ENCODE measurements around the gene LRMDA. TPM values are rescaled to one million over a fixed set of nuclear protein-coding genes. Genes with fewer than 3 reads are reported as not detected.

Gene LRMDA
- total RNA-seq, 3 donors from 2014 or later (not counting 1 experiment from before 2014, with no cell fraction given): 1.4 to 2.4 (median 2.1) TPM

- intact Hi-C loops (cut with micrococcal nuclease): no loop called here
- no peak overlapping the region for H3K27ac Mint-ChIP-seq
- peaks cover 4 to 11% of the 10 kb centered on the region in 2 donors for H3K27me3 Mint-ChIP-seq (ENCODE audit: low read depth in 2 of 2)
- H3K27ac ChIP-seq (ENCODE audit: low read length): no peak overlapping the region
- no peaks in the 10 kb centered on the region for H3K4me1 Mint-ChIP-seq
- no peak for TF ChIP-seq CTCF (IDR thresholded peaks at IDR 0.05)
- H3K9me3 ChIP-seq (ENCODE audit: control insufficient read depth, insufficient read depth, low read length): no peaks in the 10 kb centered on the region
- DNase-seq: no peak
- no peak overlapping the region for H3K4me3 ChIP-seq (ENCODE audit: low read length)
- H3K4me1 ChIP-seq (ENCODE audit: control insufficient read depth, insufficient read depth, low read length): no peaks in the 10 kb centered on the region
- no peaks in the 10 kb centered on the region for H3K9me3 Mint-ChIP-seq
- H3K4me3 Mint-ChIP-seq: no peak overlapping the region
- no peak for ATAC-seq
- 100% methylated on average over 2 of the region's 2 CpGs for WGBS (ENCODE audit: insufficient coverage)
- no peaks in the 10 kb centered on the region for H3K36me3 ChIP-seq (ENCODE audit: control insufficient read depth, insufficient read depth, low read length)
- no peaks in the 10 kb centered on the region for H3K36me3 Mint-ChIP-seq
- no peaks in the 10 kb centered on the region for H3K27me3 ChIP-seq (ENCODE audit: control insufficient read depth, insufficient read depth, low read length)
Measured at GRCh38 chr10:76129213-76129612, 697.8 kb downstream of the LRMDA start.

- no peak for DNase-seq
- no peak for TF ChIP-seq CTCF (IDR thresholded peaks at IDR 0.05)
- Mint-ChIP-seq H3K9me3 (no peaks in the 10 kb centered on the region), H3K27me3 (ENCODE audit: low read depth in 2 of 2) (peaks cover 4 to 11% of the 10 kb centered on the region in 2 donors), H3K4me3 (no peak overlapping the region), H3K36me3 (no peaks in the 10 kb centered on the region), H3K4me1 (no peaks in the 10 kb centered on the region), H3K27ac (no peak overlapping the region)
- Histone ChIP-seq H3K9me3 (ENCODE audit: control insufficient read depth, insufficient read depth, low read length) (no peaks in the 10 kb centered on the region), H3K4me1 (ENCODE audit: control insufficient read depth, insufficient read depth, low read length) (no peaks in the 10 kb centered on the region), H3K36me3 (ENCODE audit: control insufficient read depth, insufficient read depth, low read length) (no peaks in the 10 kb centered on the region), H3K27me3 (ENCODE audit: control insufficient read depth, insufficient read depth, low read length) (no peaks in the 10 kb centered on the region), H3K27ac (ENCODE audit: low read length) (no peak overlapping the region), H3K4me3 (ENCODE audit: low read length) (no peak overlapping the region)
- intact Hi-C loops (cut with micrococcal nuclease): no loop called here
- WGBS (ENCODE audit: insufficient coverage): 94% methylated on average over 7 of the region's 7 CpGs
- ATAC-seq: no peak
Measured at GRCh38 chr10:76130892-76131291, 699.5 kb downstream of the LRMDA start.

GRCh38 chr10:76133597-76134255 is 702.3 kb downstream of the LRMDA start:
- DNase-seq: no peak
- no peak overlapping the region for H3K4me3 ChIP-seq (ENCODE audit: low read length)
- H3K36me3 ChIP-seq (ENCODE audit: control insufficient read depth, insufficient read depth, low read length): no peaks in the 10 kb centered on the region
- no peak for ATAC-seq
- H3K9me3 ChIP-seq (ENCODE audit: control insufficient read depth, insufficient read depth, low read length): no peaks in the 10 kb centered on the region
- intact Hi-C loops (cut with micrococcal nuclease): no loop called here
- peaks cover 7 to 10% of the 10 kb centered on the region in 2 donors for H3K27me3 Mint-ChIP-seq (ENCODE audit: low read depth in 2 of 2)
- WGBS (ENCODE audit: insufficient coverage): 90% methylated on average over 10 of the region's 11 CpGs
- H3K4me1 ChIP-seq (ENCODE audit: control insufficient read depth, insufficient read depth, low read length): no peaks in the 10 kb centered on the region
- H3K27ac ChIP-seq (ENCODE audit: low read length): no peak overlapping the region
- H3K36me3 Mint-ChIP-seq: no peaks in the 10 kb centered on the region
- no peak overlapping the region for H3K27ac Mint-ChIP-seq
- H3K9me3 Mint-ChIP-seq: peaks cover 0 to 2% of the 10 kb centered on the region in 2 donors
- no peaks in the 10 kb centered on the region for H3K27me3 ChIP-seq (ENCODE audit: control insufficient read depth, insufficient read depth, low read length)
- no peak overlapping the region for H3K4me3 Mint-ChIP-seq
- no peak for TF ChIP-seq CTCF (IDR thresholded peaks at IDR 0.05)
- no peaks in the 10 kb centered on the region for H3K4me1 Mint-ChIP-seq

GRCh38 chr10:76136961-76137360 is 705.5 kb downstream of the LRMDA start:
- H3K4me3 Mint-ChIP-seq: no peak overlapping the region
- peaks cover 0 to 2% of the 10 kb centered on the region in 2 donors for H3K9me3 Mint-ChIP-seq
- H3K4me3 ChIP-seq (ENCODE audit: low read length): no peak overlapping the region
- ATAC-seq: no peak
- TF ChIP-seq CTCF (IDR thresholded peaks at IDR 0.05): no peak
- no peaks in the 10 kb centered on the region for H3K9me3 ChIP-seq (ENCODE audit: control insufficient read depth, insufficient read depth, low read length)
- H3K27me3 Mint-ChIP-seq (ENCODE audit: low read depth in 2 of 2): peaks cover 4 to 21% of the 10 kb centered on the region in 2 donors
- H3K36me3 Mint-ChIP-seq: no peaks in the 10 kb centered on the region
- H3K27ac Mint-ChIP-seq: no peak overlapping the region
- 95% methylated on average over 3 of the region's 4 CpGs for WGBS (ENCODE audit: insufficient coverage)
- DNase-seq: no peak
- H3K27me3 ChIP-seq (ENCODE audit: control insufficient read depth, insufficient read depth, low read length): no peaks in the 10 kb centered on the region
- no peak overlapping the region for H3K27ac ChIP-seq (ENCODE audit: low read length)
- H3K36me3 ChIP-seq (ENCODE audit: control insufficient read depth, insufficient read depth, low read length): no peaks in the 10 kb centered on the region
- H3K4me1 Mint-ChIP-seq: no peaks in the 10 kb centered on the region
- H3K4me1 ChIP-seq (ENCODE audit: control insufficient read depth, insufficient read depth, low read length): no peaks in the 10 kb centered on the region
- intact Hi-C loops (cut with micrococcal nuclease): no loop called here

All from natural killer cell (primary cell).